SW480 (cell line): ENCODE data around the gene ROR2.
"Not testable (repeated sequence)": the region's sequence is repeated elsewhere in the genome, so short reads cannot be mapped to it uniquely, and the experiment has no call there.

Experiments used
- DNase-seq: peaks from one replicate; pipeline ENCODE4 v3.0.0-alpha.2; 2016; ENCODE audit warnings: low spot score

Gene ROR2

DNA sequence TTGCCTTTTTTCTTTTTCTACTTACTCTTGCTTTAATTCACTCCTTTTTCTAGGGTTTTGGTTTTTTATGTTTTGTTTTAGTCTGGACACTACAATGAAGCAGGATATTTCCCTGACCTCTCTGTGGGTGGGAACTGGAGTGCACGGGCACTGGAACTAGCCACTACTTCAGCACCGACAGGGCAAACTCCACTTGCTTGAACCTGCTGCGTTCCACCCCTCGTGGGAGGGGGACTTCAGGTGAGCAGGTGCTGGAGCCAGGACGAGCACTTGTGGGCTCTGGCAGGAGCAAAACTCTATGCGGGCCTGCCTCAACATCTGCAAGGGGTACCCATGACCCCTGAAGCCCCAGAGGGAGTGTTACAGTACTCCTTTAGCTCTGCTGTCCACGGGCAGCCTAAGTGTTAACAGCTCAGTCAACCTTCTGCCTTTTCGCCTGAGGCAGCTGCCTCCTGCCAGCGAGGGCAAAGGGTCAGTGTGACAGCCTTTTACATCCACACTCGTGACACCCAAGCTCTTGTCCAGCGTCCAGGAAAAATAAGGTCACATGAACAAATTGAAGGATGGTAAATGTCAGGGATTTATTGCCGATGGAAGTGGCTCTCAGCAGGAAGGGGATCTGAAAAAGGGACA lies 382.3 kb downstream of the ROR2 start:
- no peak for DNase-seq

DNA sequence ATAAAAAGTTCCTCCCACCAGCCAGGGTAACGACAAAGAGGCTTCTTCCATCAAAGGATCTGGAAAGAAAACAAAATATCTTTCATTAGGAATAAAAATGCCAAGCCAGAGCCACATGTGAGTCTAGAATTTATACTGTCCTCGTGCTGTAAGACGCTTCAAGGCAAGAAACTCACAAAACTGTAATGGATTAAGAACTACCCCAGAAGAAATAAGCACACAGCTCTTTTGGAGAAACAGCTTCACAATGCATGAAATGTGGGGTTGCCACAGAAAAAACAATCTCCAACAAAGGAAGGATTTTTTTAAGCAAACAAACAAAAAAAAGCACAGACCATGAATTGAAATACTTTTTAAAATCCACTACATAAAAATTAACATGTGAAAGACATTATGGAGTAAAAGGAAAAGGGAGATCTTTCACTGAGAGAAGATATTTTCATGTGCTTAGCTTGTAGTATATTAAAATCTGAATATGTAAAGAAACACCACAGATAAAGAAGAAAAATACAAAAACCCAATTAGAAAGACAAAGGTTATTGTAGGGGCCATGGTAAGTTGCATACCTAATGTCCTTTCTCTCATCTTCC lies 385.9 kb downstream of the ROR2 start:
- no peak for DNase-seq

DNA sequence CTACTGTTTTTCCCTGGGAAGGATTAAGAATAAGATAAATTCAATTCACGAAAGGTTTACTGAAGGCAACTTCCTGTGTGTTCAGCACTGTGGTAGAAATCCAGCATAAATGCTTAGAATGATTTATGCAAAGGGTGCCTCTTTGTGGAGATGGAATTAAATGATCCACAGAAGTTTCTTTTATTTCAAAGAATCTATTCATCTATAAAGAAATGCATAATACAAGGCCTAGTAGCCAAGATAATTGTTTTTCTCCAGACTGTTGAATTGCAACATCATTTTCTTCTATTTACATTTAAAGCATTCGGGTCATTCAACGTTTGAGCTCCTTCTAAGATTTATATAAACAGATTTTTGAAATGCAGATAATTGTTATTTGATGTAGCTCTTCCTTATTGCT lies 387.6 kb downstream of the ROR2 start:
- no peak for DNase-seq

GRCh38 chr9:91560301-91560700 lies 389.7 kb downstream of the ROR2 start:
- DNase-seq = no peak

DNA sequence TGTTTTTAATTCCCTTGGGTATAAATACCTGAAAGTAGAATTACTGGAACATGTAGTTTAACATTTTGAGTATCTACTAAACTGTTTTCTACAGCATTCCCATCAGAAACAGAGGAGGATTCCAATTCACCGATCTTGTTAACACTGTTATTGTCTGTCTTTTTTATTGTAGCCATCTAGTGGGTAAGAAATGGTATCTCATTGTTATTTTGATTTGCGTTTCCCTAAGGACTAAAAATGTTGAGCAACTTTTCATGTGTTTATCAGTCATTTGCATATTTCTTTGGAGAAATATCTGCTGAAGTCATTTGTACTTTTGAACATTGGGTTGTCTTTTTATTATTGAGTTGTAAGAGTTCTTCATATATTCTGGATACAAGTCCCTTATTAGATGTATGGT lies 391.1 kb downstream of the ROR2 start:
- peak; percentile 10 for DNase-seq

GRCh38 chr9:91558395-91558794 lies 391.6 kb downstream of the ROR2 start:
- DNase-seq = no peak

DNA sequence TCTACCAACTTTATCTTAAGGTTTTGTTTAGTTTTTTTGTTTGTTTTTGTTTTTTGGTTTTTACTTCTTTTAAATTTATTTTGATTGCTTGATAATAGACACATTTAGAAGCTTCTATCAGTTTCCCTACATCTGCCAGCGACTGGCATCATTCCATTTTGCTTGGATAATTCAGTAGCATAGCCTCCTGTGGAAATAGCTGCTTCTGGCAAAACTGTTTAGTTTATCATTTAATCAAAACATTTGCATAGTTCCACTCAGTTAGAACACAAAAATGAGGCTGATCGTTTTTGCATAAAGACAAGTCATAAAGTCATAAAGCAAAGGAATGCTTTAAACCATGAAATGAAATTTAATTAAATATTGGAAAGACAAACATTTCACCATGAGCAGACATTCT lies 392.7 kb downstream of the ROR2 start:
- DNase-seq = no peak

- no peak for DNase-seq
Observed at GRCh38 chr9:91555132-91555531, 394.9 kb downstream of the ROR2 start.

DNA sequence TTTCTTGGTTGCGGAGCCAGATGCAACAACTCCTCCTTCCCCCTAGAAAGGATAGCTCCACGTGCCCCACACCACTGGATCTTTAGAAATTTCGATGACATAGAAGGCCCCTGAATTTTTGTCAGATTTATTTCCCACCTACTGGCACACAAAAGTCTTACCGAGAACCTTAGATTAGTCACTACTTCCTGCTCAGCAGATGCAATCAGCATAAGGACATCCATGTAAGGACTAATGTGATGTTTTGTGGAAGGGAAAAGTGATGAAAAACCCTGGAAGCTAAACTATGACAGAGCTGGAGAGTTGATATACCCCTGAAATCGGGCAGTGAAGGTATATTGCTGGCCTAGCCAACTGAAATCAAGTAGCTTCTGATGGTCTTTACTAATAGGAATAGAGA lies 400.9 kb downstream of the ROR2 start:
- no peak for DNase-seq

GRCh38 chr9:91547081-91547480 lies 402.9 kb downstream of the ROR2 start:
- DNase-seq = no peak

DNA sequence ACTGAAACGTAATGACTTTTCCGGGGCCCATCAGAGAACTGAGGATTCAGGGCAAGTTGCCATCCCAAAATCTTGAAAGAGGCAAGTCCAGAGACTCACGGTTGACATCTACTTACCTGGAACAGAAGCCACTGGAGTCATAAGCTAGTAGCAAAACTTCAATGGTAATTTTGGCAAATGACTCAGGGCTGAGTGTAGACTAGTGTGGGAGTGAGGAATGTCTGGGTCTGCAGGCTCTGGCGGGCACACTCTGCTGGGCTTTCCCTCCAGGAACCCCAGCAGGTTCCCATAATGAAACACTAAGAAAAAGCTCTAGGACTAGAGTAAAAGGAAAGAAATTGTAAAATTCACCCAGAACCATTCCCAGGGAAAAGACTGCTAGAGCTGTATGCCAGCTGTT lies 403.5 kb downstream of the ROR2 start:
- no peak for DNase-seq

DNA sequence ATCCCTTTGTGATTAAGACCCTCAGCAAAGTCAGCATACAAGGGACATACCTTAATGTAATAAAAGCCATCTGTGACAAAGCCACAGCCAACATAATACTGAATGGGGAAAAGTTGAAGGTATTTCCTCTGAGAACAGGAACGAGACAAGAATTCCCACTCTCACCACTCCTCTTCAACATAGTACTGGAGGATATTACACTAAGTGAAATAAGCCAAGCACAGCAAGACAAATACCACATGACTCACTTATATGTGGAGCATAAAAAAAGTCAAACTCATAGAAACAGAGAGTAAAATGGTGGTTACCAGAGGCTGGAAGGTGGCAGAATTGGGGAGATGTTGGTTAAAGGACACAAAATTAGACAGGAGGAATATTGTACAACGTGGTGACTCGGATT lies 408.3 kb downstream of the ROR2 start:
- no peak for DNase-seq

DNA sequence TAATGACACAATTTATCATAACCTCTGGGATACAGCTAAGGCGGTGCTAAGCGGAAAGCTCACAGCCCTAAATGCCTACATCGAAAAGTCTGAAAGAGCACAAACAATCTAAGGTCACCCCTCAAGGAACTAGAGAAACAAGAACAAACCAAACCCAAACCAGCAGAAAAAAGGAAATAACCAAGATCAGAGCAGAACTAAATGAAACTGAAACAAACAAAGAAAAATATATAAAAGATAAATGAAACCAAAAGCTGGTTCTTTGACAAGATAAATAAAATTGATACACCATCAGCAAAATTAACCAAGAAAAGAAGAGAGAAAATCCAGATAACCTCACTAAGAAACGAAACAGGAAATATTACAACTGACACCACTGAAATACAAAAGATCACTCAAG lies 409.5 kb downstream of the ROR2 start:
- DNase-seq = not testable (repeated sequence)

DNA sequence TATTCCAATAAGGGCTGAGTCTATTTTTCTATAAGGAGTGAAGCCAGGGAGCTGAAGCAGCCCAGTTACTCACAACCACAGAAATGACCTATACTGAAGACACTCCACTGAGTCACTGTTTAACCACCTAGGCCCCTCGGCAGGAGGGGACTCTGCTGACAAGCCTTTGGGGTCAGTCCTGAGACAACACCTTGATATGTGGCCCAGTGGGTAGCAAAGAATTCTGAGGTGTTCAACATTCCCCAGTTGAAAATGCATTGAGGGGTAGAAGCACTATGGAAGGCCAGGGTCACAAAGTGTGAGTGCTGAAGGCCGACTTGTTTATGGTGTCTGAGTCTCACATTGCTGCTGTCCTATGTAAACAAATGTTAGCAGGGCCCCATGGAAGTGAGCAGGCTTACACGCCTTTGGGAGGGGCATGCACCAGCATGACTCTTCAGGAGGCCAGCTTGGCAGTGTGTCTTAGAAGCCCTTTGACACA lies 413.8 kb downstream of the ROR2 start:
- DNase-seq = peak; percentile 78

DNA sequence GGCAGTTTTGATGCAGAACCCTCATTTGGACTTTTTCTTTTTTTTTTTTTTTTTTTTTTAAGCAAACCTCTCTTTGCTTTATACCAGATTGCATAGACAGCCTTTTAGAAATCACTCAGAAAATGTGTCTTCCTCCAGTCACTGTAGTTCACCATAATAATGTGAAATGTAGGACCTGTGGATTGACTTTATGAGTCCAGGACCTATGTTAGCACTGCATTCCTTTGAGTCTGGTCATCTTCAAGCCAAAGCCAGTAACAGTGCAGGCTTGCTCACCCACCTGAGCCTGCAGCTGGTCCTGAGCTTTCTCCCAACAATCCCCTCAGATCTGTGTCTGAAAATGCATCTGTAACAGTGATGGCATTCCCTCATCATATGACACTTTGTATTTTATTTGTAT lies 415.7 kb downstream of the ROR2 start:
- DNase-seq = no peak

DNA sequence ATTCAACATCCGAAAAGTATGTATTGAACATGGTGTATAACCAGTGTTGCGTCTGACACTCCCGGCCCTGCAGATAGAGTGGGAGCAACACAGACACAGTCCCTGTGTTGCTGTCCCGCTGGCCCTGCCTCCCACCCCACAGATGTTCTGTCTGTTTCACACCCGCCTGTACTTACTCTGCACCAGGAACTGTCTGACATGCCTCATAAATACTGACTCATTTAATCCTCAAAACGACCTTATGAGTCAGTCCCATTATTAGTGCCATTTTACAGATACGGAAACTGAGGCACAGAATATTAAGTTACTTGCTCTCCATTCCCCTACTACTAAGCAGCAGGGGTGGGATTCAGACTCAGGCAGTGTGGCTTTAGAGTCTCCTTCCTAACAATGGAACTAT lies 416.6 kb downstream of the ROR2 start:
- no peak for DNase-seq

- no peak for DNase-seq
Observed at GRCh38 chr9:91532325-91532724, 417.7 kb downstream of the ROR2 start.

DNA sequence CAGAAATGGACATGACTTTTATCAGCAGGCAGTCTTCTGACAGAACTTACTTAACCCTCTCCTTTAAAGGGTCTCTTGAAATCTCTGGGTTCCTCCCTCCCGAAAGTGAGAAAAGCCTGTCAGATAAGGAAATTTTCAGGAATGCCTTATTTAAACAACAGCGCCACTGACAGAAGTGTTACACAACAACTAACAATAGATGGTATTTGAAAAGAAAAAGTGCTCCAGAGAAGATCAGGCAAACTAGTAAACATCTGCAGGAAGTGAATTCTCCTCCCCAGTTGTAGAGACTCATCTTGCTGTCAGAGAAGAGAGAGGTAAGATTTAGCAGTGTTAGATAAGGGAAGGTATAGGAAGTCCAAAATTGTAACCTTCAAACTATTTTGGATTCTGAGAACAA lies 419.2 kb downstream of the ROR2 start:
- peak; percentile 4 for DNase-seq

GRCh38 chr9:91522481-91522880 lies 427.5 kb downstream of the ROR2 start:
- no peak for DNase-seq

DNA sequence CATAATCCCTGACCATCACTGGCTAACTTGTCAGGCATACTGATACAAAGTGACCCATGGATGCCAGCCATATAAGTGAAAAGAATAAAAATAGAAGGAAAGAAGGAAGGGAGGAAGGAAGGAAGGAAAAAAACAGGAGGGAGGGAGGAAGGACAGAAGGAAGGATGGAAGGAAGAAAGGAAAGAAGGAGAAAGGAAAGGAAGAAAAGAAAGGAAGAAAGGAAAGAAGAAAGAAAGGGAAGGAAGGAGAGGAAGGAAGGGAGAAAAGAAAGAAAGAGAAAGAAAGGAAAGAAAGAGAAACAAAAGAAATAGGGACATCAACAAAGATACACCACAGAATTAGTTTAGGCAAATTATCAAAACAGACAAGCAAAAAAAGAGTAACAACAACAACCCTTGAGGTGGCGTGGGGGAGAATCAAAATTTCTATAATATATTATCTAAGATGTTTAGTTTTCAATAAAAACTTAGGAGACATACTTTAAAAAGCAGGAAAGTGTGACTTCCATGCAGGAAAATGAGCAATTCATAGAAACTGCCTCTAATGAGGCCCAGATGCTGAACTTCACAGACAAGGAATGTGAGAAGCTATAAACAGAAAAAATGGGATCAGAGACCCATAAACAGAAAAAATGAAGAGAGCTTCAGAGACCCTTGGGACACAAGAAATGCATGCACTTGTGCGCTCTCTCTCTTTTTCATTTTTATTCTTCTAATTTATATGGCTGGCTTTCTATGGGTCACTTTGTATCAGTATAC lies 430.3 kb downstream of the ROR2 start:
- DNase-seq = no peak

DNA sequence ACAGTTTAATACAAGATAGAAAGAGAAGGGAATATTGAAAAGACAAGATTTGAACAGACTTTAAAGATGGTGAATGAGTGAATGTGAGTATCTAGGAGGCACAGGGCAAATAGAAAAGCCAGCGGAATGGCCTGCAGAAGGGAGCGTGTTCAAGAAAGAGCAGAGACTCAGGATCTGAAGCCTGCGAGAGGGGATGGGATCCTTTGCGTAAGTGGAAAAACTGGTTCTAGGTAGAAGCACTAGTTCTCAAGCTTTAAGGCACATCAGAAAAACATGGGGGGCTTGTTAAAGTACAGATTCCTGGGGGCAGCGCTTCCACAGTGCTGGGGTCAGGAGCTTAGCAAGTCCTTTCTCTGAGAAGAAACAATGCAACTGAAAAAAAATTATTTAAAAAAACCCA lies 431.6 kb downstream of the ROR2 start:
- DNase-seq = no peak

DNA sequence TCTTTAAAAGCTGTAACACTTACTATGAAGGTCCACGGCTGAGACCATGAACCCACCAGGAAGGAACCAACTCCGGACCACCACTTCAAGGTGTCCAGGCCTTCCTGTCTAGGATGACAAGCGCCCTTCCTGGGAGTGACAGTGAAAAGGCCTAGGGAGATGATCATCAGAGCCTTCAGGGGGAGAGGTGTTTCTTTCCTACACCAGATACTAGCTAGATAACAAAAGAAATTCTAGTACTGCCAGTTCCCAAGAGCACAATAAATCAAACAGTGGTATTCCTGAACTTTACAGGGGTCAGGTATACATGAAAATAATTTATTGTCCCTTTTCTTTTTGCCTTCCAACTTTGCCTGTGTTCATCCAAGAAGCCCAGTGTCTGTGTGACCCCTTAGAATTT lies 432.2 kb downstream of the ROR2 start:
- DNase-seq = no peak

DNA sequence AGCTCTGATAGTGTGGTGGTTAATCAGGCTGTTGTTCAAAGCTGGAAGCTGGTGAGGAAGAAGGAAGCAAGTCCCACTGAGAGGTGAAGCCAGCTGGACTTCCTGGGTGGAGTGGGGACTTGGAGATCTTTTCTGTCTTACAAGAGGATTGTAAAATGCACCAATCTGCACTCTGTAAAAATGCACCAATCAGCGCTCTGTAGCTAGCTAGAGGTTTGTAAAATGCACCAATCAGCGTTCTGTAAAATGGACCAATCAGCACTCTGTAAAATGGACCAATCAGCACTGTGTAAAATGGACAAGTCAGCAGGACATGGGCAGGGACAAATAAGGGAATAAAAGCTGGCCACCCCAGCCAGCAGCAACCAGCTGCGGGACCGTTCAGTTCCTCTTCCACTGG lies 432.7 kb downstream of the ROR2 start:
- not testable (repeated sequence) for DNase-seq

DNA sequence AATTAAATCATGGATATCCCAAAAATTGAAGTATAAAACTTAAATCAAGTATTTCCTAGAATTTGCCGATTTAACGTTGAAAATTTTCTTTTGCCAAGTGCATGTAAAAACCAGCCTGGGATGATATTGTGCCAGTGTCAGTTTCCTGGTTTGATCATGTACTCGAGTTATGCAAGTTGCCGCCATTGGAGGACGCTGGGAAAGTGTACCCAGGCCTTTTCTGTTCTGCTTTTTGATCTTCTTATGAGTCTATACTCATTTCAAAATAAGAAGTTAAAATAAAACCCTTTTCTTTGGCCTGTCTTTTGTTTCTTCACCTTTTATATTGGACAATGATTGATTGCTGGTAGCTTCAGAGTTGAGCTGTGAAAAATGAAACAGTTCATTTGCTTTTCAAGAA lies 433.3 kb downstream of the ROR2 start:
- DNase-seq = no peak
